GM12878 (cell line): ENCODE data around the gene KRT28. TPM values are rescaled to one million over a fixed set of nuclear protein-coding genes. Genes with fewer than 3 reads are reported as not detected.

Experiments used
- ATAC-seq: fragments of 200-7000 bp; cut with Tn5 transposase; 3 replicates; pipeline ENCODE4 v1.9.1; 2020; ENCODE audit warnings: mild to moderate bottlenecking, moderate library complexity
- BruUV-seq: library from RNA; stranded (reverse); fragments of 400-500 nt; replicated peaks from 2 replicates; lab custom pipeline; 2021; lab: Mats Ljungman, UMichigan
- CTCF ChIA-PET: fragments of 300-600 bp; sonication (Branson Sonifier 250); formaldehyde crosslinking; extraction: SDS; loops from one replicate; lab custom pipeline; 2021; ENCODE audit warnings: inconsistent platforms; lab: Yijun Ruan, JAX
- POLR2A ChIA-PET: fragments of 350-600 bp; formaldehyde crosslinking; extraction: SDS; loops from one replicate; lab custom pipeline; 2021; ENCODE audit warnings: inconsistent platforms; lab: Charles Lee
- RAD21 ChIA-PET: fragments of 300-600 bp; sonication (Branson Sonifier 250); formaldehyde crosslinking; loops from one replicate; lab custom pipeline; 2023; ENCODE audit warnings: antibody characterized with exemption; ENCODE audit not compliant: unreplicated experiment; lab: Charles Lee
- SMC1A ChIA-PET: fragments of 300-600 bp; sonication (Branson Sonifier 250); formaldehyde crosslinking; loops from one replicate; lab custom pipeline; 2023; ENCODE audit not compliant: unreplicated experiment, uncharacterized antibody; lab: Charles Lee
- DNase-seq: peaks from one replicate; pipeline ENCODE4 v3.0.0-alpha.2; 2011; ENCODE audit warnings: low read depth, low spot score
- FAIRE-seq: peaks from 3 replicates; lab custom pipeline; 2011; peaks lifted over from hg19 to GRCh38; lab: Jason Lieb, UNC
- H2AFZ ChIP-seq: 2 replicates; pipeline ENCODE4 v1.6.0; 2011; ENCODE audit warnings: low read depth, low read length, control low read depth; ENCODE audit not compliant: control insufficient read depth
- H3K27ac ChIP-seq: 2 replicates; pipeline ENCODE4 v1.5.1; 2011; ENCODE audit warnings: control low read depth; ENCODE audit not compliant: control insufficient read depth, insufficient read depth
- H3K27me3 ChIP-seq, 2 experiments: replicated peaks in 1 of 2; 2 replicates each; pipeline versions ENCODE4 v1.6.0 to v1.6.1; 2011; ENCODE audit warnings: low read length in 1 of 2; ENCODE audit not compliant: control insufficient read depth in 2 of 2, insufficient read depth in 2 of 2
- H3K36me3 ChIP-seq, 2 experiments: 2 replicates each; pipeline ENCODE4 v1.5.1; 2011; ENCODE audit warnings: low read length in 1 of 2; ENCODE audit not compliant: control insufficient read depth in 2 of 2, insufficient read depth in 2 of 2
- H3K4me1 ChIP-seq: 2 replicates; pipeline ENCODE4 v1.6.1; 2011; ENCODE audit warnings: mild to moderate bottlenecking, low read length, moderate library complexity, mixed read lengths; ENCODE audit not compliant: control insufficient read depth, insufficient read depth
- H3K4me2 ChIP-seq: 2 replicates; pipeline ENCODE4 v1.6.0; 2011; ENCODE audit warnings: control low read depth; ENCODE audit not compliant: control insufficient read depth, insufficient read depth
- H3K4me3 ChIP-seq: fragments of 200-600 bp; sonication (generic); 2 replicates; pipeline ENCODE4 v1.5.1; 2016
- H3K79me2 ChIP-seq: 2 replicates; pipeline ENCODE4 v1.6.0; 2011; ENCODE audit warnings: low read length; ENCODE audit not compliant: control insufficient read depth, insufficient read depth
- H3K9ac ChIP-seq: 2 replicates; pipeline ENCODE4 v1.8.0; 2011; ENCODE audit warnings: low read length, control low read depth, mixed read lengths; ENCODE audit not compliant: control insufficient read depth, insufficient read depth
- H3K9me3 ChIP-seq: replicated peaks from 3 replicates; pipeline ENCODE4 v1.5.1; 2011; ENCODE audit warnings: mild to moderate bottlenecking, low read length; ENCODE audit not compliant: control insufficient read depth, insufficient read depth
- H4K20me1 ChIP-seq: 2 replicates; pipeline ENCODE4 v1.6.0; 2011; ENCODE audit not compliant: control insufficient read depth, insufficient read depth
- BHLHE40 ChIP-seq, 2 experiments: fragments of 450-650 bp in 1 of 2; IDR thresholded peaks; 2 replicates each; pipeline ENCODE4 v1.6.1; 2011 to 2017; ENCODE audit warnings: low read depth in 2 of 2, borderline replicate concordance in 1 of 2, improper control_type of control experiment in 1 of 2, low read length in 1 of 2, mild to moderate bottlenecking in 1 of 2
- CHD2 ChIP-seq: IDR thresholded peaks from 2 replicates; pipeline ENCODE4 v1.6.1; 2011; ENCODE audit warnings: low read depth, low read length, improper control_type of control experiment, borderline replicate concordance
- DPF2 ChIP-seq: fragments of 450-650 bp; IDR thresholded peaks from 2 replicates; pipeline ENCODE4 v1.6.1; 2017; ENCODE audit warnings: mild to moderate bottlenecking
- FOXK2 ChIP-seq: fragments of 450-650 bp; IDR thresholded peaks from 2 replicates; pipeline ENCODE4 v1.6.1; 2017; ENCODE audit warnings: mild to moderate bottlenecking, moderate library complexity
- IRF4 ChIP-seq: IDR thresholded peaks from 2 replicates; pipeline ENCODE4 v1.6.1; 2011; ENCODE audit warnings: low read depth, low read length
- MEF2B ChIP-seq: fragments of 450-650 bp; IDR thresholded peaks from 2 replicates; pipeline ENCODE4 v1.6.1; 2018; ENCODE audit warnings: mild to moderate bottlenecking, moderate library complexity; ENCODE audit not compliant: partially characterized antibody, poor library complexity, severe bottlenecking
- MTA2 ChIP-seq: fragments of 450-650 bp; IDR thresholded peaks from 2 replicates; pipeline ENCODE4 v1.6.1; 2016; ENCODE audit warnings: low read depth, mild to moderate bottlenecking, moderate library complexity
- MXI1 ChIP-seq: fragments of 150-350 bp; IDR thresholded peaks from 2 replicates; pipeline ENCODE4 v1.6.1; 2011; ENCODE audit warnings: low read depth, mild to moderate bottlenecking, inconsistent platforms, low read length, improper control_type of control experiment
- RB1 ChIP-seq: fragments of 450-650 bp; formaldehyde crosslinking; IDR thresholded peaks from 2 replicates; pipeline ENCODE4 v1.6.1; 2017; ENCODE audit warnings: mild to moderate bottlenecking, borderline replicate concordance
- RFX5 ChIP-seq: IDR thresholded peaks from 2 replicates; pipeline ENCODE4 v1.6.1; 2011; ENCODE audit warnings: low read depth, low read length, improper control_type of control experiment
- TARDBP ChIP-seq: IDR thresholded peaks from 2 replicates; pipeline ENCODE4 v1.6.1; 2016; ENCODE audit warnings: borderline replicate concordance
- YY1 ChIP-seq: IDR thresholded peaks from 2 replicates; pipeline ENCODE4 v1.6.1; 2011; ENCODE audit warnings: low read depth, mild to moderate bottlenecking, low read length
- WGBS: methylation state at CpG from one replicate; pipeline ENCODE4 v1.1.6; 2016; ENCODE audit warnings: low lambda C conversion rate; ENCODE audit not compliant: insufficient replicate concordance, insufficient coverage; ENCODE audit errors: missing lambda C conversion rate; 5-methylcytosine and 5-hydroxymethylcytosine counted together
- in situ Hi-C: fragments of 300-500 bp; cut with MboI; formaldehyde crosslinking; loops from 9 replicates; pipeline ENCODE4 v1.14.3; 2018; ENCODE audit warnings: mixed read lengths
- intact Hi-C: fragments of 100-400 bp; cut with micrococcal nuclease; formaldehyde crosslinking; loops from one replicate; pipeline ENCODE4 v1.14.2; 2022; ENCODE audit not compliant: unreplicated experiment
- polyA plus RNA-seq, 11 experiments: library from polyadenylated mRNA; depleted of rRNA in 4 of 11; unstranded in 6 of 11; stranded (reverse) in 5 of 11; fragments of >200 nt; fragmentation: Nextera tagmentation in 4 of 11; fragmentation: Illumina TruSeq in 1 of 11; extraction: Ambion mirVana in 4 of 11; extraction: Trizol in 1 of 11; gene quantifications; 1 replicate in 1 of 11; 2 replicates in 10 of 11; pipeline versions ENCODE4 v1.2.1 to v1.2.3, GENCODE V29; 2011 to 2016; ENCODE audit warnings: inconsistent platforms in 2 of 11, missing spikeins in 2 of 11, low read depth in 1 of 11
- total RNA-seq, 4 experiments: library from RNA; depleted of rRNA in 3 of 4; stranded (reverse); fragments of >200 nt in 3 of 4; fragmentation: Illumina TruSeq in 1 of 4; extraction: Trizol in 1 of 4; gene quantifications; 2 replicates each; pipeline versions ENCODE4 v1.2.1 to v1.2.3, GENCODE V29; 2013 to 2021
- TF ChIP-seq, protein P1 (sequence below): fragments of 150-350 bp; IDR thresholded peaks from 2 replicates; pipeline ENCODE4 v1.6.1; 2014; ENCODE audit warnings: mild to moderate bottlenecking, low read depth, low read length
- TF ChIP-seq, protein P2 (sequence below): fragments of 450-650 bp; IDR thresholded peaks from 2 replicates; pipeline ENCODE4 v1.6.1; 2017; ENCODE audit warnings: antibody characterized with exemption, mild to moderate bottlenecking, moderate library complexity
- TF ChIP-seq, protein P3 (sequence below): IDR thresholded peaks from 2 replicates; pipeline ENCODE4 v1.6.1; 2011; ENCODE audit warnings: borderline replicate concordance, low read depth, mild to moderate bottlenecking, moderate library complexity, mixed read lengths, low read length; ENCODE audit not compliant: insufficient read depth; ENCODE audit errors: extremely low read length

KRT28 gene
- total and polyA plus RNA-seq, 10 of the 15 experiments (the other 5 are each of a cell fraction or from before 2014, with no cell fraction given) = not detected

DNA sequence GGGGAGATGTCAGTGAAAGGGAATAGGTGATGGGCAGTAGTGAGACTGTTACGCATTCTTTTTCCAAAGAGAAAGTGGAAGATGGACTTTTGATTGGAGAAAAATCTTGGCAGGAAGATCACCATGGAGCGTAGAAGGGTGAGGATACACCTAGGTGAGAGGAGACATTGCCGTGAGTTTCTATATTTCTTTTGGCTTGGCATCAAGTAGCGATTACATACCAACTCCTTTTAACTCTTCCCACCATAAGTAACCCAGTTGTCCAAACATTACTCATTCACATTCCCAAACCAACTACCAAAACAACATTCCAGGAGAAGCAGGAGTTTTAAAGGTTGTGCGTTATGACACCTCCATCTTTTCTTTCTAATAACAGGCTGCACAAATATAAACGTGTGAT is 10.7 kb upstream of the KRT28 start (continued):
- TF ChIP-seq, protein P1, sequence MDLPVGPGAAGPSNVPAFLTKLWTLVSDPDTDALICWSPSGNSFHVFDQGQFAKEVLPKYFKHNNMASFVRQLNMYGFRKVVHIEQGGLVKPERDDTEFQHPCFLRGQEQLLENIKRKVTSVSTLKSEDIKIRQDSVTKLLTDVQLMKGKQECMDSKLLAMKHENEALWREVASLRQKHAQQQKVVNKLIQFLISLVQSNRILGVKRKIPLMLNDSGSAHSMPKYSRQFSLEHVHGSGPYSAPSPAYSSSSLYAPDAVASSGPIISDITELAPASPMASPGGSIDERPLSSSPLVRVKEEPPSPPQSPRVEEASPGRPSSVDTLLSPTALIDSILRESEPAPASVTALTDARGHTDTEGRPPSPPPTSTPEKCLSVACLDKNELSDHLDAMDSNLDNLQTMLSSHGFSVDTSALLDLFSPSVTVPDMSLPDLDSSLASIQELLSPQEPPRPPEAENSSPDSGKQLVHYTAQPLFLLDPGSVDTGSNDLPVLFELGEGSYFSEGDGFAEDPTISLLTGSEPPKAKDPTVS = no peak
- no peak for TF ChIP-seq CHD2
- TF ChIP-seq MEF2B = no peak

DNA sequence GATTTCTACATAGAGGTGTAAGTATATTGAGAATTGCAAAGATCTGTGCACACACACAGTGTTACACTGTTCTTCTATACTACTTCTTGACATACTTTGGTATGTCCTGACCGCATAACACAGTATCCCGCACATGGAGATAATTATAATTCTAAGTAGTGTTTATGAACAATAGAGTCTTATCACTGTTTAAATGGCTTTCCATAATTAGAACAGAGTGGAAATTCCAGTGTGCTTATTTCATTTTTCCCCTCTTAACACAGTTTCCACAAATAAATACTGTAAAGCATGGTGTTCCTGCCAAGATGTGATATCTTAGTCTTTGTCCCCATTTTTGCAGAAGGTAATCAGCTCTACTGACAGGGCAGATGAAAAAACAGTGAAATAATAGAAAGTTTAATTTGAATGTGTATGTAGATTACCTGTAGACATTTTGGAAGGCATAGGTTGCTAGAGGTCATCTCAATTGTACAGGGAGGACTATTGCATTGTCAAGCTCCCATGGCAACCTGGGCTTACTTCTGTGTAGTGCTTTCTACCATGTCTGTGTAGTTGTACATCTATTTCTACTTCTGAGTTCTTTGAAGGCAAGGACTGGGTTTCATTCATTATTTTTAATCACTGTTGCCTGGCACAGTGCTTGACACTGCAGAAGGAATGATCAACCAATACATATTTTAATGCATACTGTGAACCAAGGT is 10.1 kb upstream of the KRT28 start:
- Histone ChIP-seq H3K27ac (no peak overlapping the region), H3K9ac (no peak overlapping the region), H3K4me2 (no peak overlapping the region), H2AFZ (no peak overlapping the region), H3K4me3 (no peak overlapping the region), H3K36me3 (no peaks in the 10 kb centered on the region), H4K20me1 (no peaks in the 10 kb centered on the region), H3K79me2 (no peaks in the 10 kb centered on the region), H3K9me3 (no peaks in the 10 kb centered on the region), H3K4me1 (no peaks in the 10 kb centered on the region), H3K27me3 (peaks cover 6 to 7% of the 10 kb centered on the region in 2 experiments)
- POLR2A ChIA-PET = no interaction called here
- 95% methylated on average over 2 of the region's 2 CpGs for WGBS
- FAIRE-seq (no peak), ATAC-seq (no peak), DNase-seq (no peak)
- TF ChIP-seq FOXK2 (no peak), RFX5 (no peak), IRF4 (no peak), TARDBP (no peak), MTA2 (no peak), YY1 (no peak), RB1 (no peak), BHLHE40 (IDR thresholded peaks at IDR 0.05; ENCODE audit: borderline replicate concordance in 1 of 2, low read depth in 2 of 2, low read length in 1 of 2) (no peak), MXI1 (no peak), DPF2 (no peak)
- TF ChIP-seq, protein P2, sequence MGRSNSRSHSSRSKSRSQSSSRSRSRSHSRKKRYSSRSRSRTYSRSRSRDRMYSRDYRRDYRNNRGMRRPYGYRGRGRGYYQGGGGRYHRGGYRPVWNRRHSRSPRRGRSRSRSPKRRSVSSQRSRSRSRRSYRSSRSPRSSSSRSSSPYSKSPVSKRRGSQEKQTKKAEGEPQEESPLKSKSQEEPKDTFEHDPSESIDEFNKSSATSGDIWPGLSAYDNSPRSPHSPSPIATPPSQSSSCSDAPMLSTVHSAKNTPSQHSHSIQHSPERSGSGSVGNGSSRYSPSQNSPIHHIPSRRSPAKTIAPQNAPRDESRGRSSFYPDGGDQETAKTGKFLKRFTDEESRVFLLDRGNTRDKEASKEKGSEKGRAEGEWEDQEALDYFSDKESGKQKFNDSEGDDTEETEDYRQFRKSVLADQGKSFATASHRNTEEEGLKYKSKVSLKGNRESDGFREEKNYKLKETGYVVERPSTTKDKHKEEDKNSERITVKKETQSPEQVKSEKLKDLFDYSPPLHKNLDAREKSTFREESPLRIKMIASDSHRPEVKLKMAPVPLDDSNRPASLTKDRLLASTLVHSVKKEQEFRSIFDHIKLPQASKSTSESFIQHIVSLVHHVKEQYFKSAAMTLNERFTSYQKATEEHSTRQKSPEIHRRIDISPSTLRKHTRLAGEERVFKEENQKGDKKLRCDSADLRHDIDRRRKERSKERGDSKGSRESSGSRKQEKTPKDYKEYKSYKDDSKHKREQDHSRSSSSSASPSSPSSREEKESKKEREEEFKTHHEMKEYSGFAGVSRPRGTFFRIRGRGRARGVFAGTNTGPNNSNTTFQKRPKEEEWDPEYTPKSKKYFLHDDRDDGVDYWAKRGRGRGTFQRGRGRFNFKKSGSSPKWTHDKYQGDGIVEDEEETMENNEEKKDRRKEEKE = no peak
- TF ChIP-seq, protein P3, sequence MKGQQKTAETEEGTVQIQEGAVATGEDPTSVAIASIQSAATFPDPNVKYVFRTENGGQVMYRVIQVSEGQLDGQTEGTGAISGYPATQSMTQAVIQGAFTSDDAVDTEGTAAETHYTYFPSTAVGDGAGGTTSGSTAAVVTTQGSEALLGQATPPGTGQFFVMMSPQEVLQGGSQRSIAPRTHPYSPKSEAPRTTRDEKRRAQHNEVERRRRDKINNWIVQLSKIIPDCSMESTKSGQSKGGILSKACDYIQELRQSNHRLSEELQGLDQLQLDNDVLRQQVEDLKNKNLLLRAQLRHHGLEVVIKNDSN = no peak
- intact Hi-C loops (no loop called here), in situ Hi-C loops (no loop called here)
- CTCF ChIA-PET = interaction anchor here (0.6 to 1.2 kb wide), 3 partner anchors 195 to 839 kb away, joined by 3 to 4 read pairs (median 3); no protein-coding TSS in a partner anchor
- no TSS peak for BruUV-seq
- SMC1A ChIA-PET = interaction anchor here (1.1 to 1.2 kb wide), 2 partner anchors 12 to 35 kb away, joined by 3 to 4 read pairs; partner anchors contain the start of gene KRT10
- RAD21 ChIA-PET = interaction anchor here (1.5 kb wide), 1 partner anchor 190 kb away, joined by 3 read pairs; no protein-coding TSS in a partner anchor
